Caki2 (cell line): Measurements from ENCODE around the gene ECEL1. TPM values are rescaled to one million over a fixed set of nuclear protein-coding genes. Genes with fewer than 3 reads are reported as not detected.
A peak's percentile ranks its signal among the peaks of the same experiment; 100 is the strongest.

Experiments
- DNase-seq: peaks from one replicate; pipeline ENCODE4 v3.0.0-alpha.2; 2015; ENCODE audit warnings: low read depth
- in situ Hi-C: cut with HindIII; loops from 2 replicates; pipeline ENCODE4 v1.10.0; 2016; ENCODE audit warnings: low sequenced_read_pairs, low pct_unique_long_range_greater_than_20kb, mixed read lengths
- total RNA-seq: library from RNA; depleted of rRNA; stranded (reverse); fragments of >200 nt; shearing (Covaris generic); gene quantifications from 2 replicates; pipeline ENCODE4 v1.2.3, GENCODE V29; 2014; ENCODE audit warnings: low replicate concordance

The ECEL1 gene
- total RNA-seq, 1 experiment from 2014 or later = 1.0 TPM

GRCh38 chr2:232524771-232525170, 37.1 kb upstream of the ECEL1 start:
- in situ Hi-C loops = no loop called here

GRCh38 chr2:232523682-232524597, 36.3 kb upstream of the ECEL1 start:
- peak; percentile 14 for DNase-seq
- in situ Hi-C loops = no loop called here

More at GRCh38 chr2:232524771-232525170, 37.1 kb upstream of the ECEL1 start:
- DNase-seq = no peak

- in situ Hi-C loops = no loop called here
- no peak for DNase-seq
Measured at GRCh38 chr2:232523402-232523681, 35.7 kb upstream of the ECEL1 start.

GRCh38 chr2:232522623-232523401, 35.2 kb upstream of the ECEL1 start:
- in situ Hi-C loops = no loop called here
- no peak for DNase-seq

GRCh38 chr2:232521959-232522622, 34.5 kb upstream of the ECEL1 start:
- peak; percentile 15 for DNase-seq
- in situ Hi-C loops = no loop called here

- in situ Hi-C loops = no loop called here
- DNase-seq = no peak
Measured at GRCh38 chr2:232521098-232521497, 33.5 kb upstream of the ECEL1 start.

- in situ Hi-C loops = no loop called here
- no peak for DNase-seq
Measured at GRCh38 chr2:232520489-232520888, 32.9 kb upstream of the ECEL1 start.

GRCh38 chr2:232519581-232520438, 32.2 kb upstream of the ECEL1 start, which contains the start of gene PRSS56:
Gene PRSS56, plus strand, starts transcription at chr2:232520388. Its CDS starts 211 bp downstream, at chr2:232520599.
- in situ Hi-C loops = no loop called here
- DNase-seq = no peak

GRCh38 chr2:232518844-232519243, 31.2 kb upstream of the ECEL1 start:
- in situ Hi-C loops = no loop called here

GRCh38 chr2:232516551-232516950, 28.9 kb upstream of the ECEL1 start:
- peak; percentile 7 for DNase-seq
- in situ Hi-C loops = no loop called here

More at GRCh38 chr2:232518844-232519243, 31.2 kb upstream of the ECEL1 start:
- DNase-seq = no peak

GRCh38 chr2:232515639-232516038, 28.0 kb upstream of the ECEL1 start:
- DNase-seq = no peak

GRCh38 chr2:232513353-232513752, 25.7 kb upstream of the ECEL1 start:
- in situ Hi-C loops = no loop called here
- no peak for DNase-seq

More at GRCh38 chr2:232515639-232516038, 28.0 kb upstream of the ECEL1 start:
- in situ Hi-C loops = no loop called here

GRCh38 chr2:232512602-232513001, 25.0 kb upstream of the ECEL1 start:
- in situ Hi-C loops = no loop called here
- no peak for DNase-seq

GRCh38 chr2:232511336-232511890, 23.8 kb upstream of the ECEL1 start:
- no peak for DNase-seq
- in situ Hi-C loops = no loop called here

- in situ Hi-C loops = no loop called here
- DNase-seq = no peak
Measured at GRCh38 chr2:232508251-232508650, 20.6 kb upstream of the ECEL1 start.

- in situ Hi-C loops = no loop called here
- no peak for DNase-seq
Measured at GRCh38 chr2:232506709-232507108, 19.1 kb upstream of the ECEL1 start.

- in situ Hi-C loops = no loop called here
- no peak for DNase-seq
Measured at GRCh38 chr2:232505856-232506255, 18.2 kb upstream of the ECEL1 start.

GRCh38 chr2:232504438-232504837, 16.8 kb upstream of the ECEL1 start:
- DNase-seq = no peak
- in situ Hi-C loops = no loop called here
